ENCODE data around the gene TMTC1. TPM values are rescaled to one million over a fixed set of nuclear protein-coding genes. Genes with fewer than 3 reads are reported as not detected.

The TMTC1 gene
- total and polyA plus RNA-seq, 11 donors = 8.8 to 101 (median 41.4) TPM

- TF ChIP-seq POLR2A (IDR thresholded peaks at IDR 0.05) = no peak
- TF ChIP-seq CTCF (IDR thresholded peaks at IDR 0.05) = no peak
- WGBS, 4 donors = 90 to 95% (median 93%) methylated on average over 7 of the region's 7 CpGs
- no peaks in the 10 kb centered on the region for H3K4me1 ChIP-seq
- ATAC-seq = no peak
- peaks cover 0 to 72% (median 46%) of the 10 kb centered on the region in 9 donors for H3K36me3 ChIP-seq
- no peak overlapping the region for H3K27ac ChIP-seq
- no peak for DNase-seq
- H3K27me3 ChIP-seq = no peaks in the 10 kb centered on the region
- H3K9me3 ChIP-seq = no peaks in the 10 kb centered on the region
- intact Hi-C loops (cut with DNase I) = loop anchor here in 6 of 10 donors (5.0 to 10.0 kb wide), 3 partner anchors 768 to 1288 kb away; no protein-coding TSS in a partner anchor
- H3K4me3 ChIP-seq = no peak overlapping the region
These were observed 266.5 kb downstream of the TMTC1 start for GRCh38 chr12:29517264-29517663.

GRCh38 chr12:29516431-29516875, 267.3 kb downstream of the TMTC1 start:
- DNase-seq = no peak
- H3K36me3 ChIP-seq = peaks cover 0 to 79% (median 55%) of the 10 kb centered on the region in 9 donors
- no peak overlapping the region for H3K4me3 ChIP-seq
- TF ChIP-seq POLR2A (IDR thresholded peaks at IDR 0.05) (no peak), CTCF (IDR thresholded peaks at IDR 0.05) (no peak)
- 69 to 80% (median 76%) methylated on average over 2 of the region's 2 CpGs for WGBS, 4 donors
- no peaks in the 10 kb centered on the region for H3K27me3 ChIP-seq
- no peaks in the 10 kb centered on the region for H3K4me1 ChIP-seq
- no peak for ATAC-seq
- H3K27ac ChIP-seq = no peak overlapping the region
- intact Hi-C loops (cut with DNase I) = loop anchor here in 6 of 10 donors (5.0 to 10.0 kb wide), 3 partner anchors 768 to 1288 kb away; no protein-coding TSS in a partner anchor
- no peaks in the 10 kb centered on the region for H3K9me3 ChIP-seq

GRCh38 chr12:29510591-29511185, 273.1 kb downstream of the TMTC1 start:
- WGBS, 4 donors = 78 to 89% (median 86%) methylated on average over 6 of the region's 6 CpGs
- H3K36me3 ChIP-seq = peaks cover 0 to 82% (median 48%) of the 10 kb centered on the region in 9 donors

More at GRCh38 chr12:29510591-29511185, 273.1 kb downstream of the TMTC1 start:
- ATAC-seq (no peak), DNase-seq (no peak)
- Histone ChIP-seq H3K4me1 (no peaks in the 10 kb centered on the region), H3K4me3 (no peak overlapping the region), H3K27me3 (no peaks in the 10 kb centered on the region), H3K27ac (no peak overlapping the region), H3K9me3 (no peaks in the 10 kb centered on the region)
- intact Hi-C loops (cut with DNase I) = loop anchor here in 5 of 10 donors (10.0 kb wide), 2 partner anchors 774 to 1294 kb away; no protein-coding TSS in a partner anchor
- TF ChIP-seq POLR2A (IDR thresholded peaks at IDR 0.05) = no peak
- no peak for TF ChIP-seq CTCF (IDR thresholded peaks at IDR 0.05)

All from heart left ventricle (tissue), 16 donors.